Suprapubic skin (tissue), 4 donors: ENCODE measurements around the gene RPTOR. TPM values are rescaled to one million over a fixed set of nuclear protein-coding genes. Genes with fewer than 3 reads are reported as not detected.

Experiments
- DNase-seq, 2 donors: peaks; one replicate each; pipeline ENCODE4 v3.0.0-alpha.2; 2019; ENCODE audit warnings: low spot score in 2 of 2
- H3K27ac ChIP-seq: fragments of 200-600 bp; sonication (generic); one replicate; pipeline ENCODE4 v1.5.1; 2019
- H3K27me3 ChIP-seq: fragments of 200-600 bp; sonication (generic); one replicate; pipeline ENCODE4 v1.5.1; 2019
- H3K36me3 ChIP-seq: fragments of 200-600 bp; sonication (generic); one replicate; pipeline ENCODE4 v1.5.1; 2019
- H3K4me1 ChIP-seq: fragments of 200-600 bp; sonication (generic); one replicate; pipeline ENCODE4 v1.5.1; 2019
- H3K4me3 ChIP-seq: fragments of 200-600 bp; sonication (generic); one replicate; pipeline ENCODE4 v1.5.1; 2019; ENCODE audit warnings: mild to moderate bottlenecking
- H3K9me3 ChIP-seq: fragments of 200-600 bp; sonication (generic); one replicate; pipeline ENCODE4 v1.5.1; 2019
- CTCF ChIP-seq, 2 donors: fragments of 200-600 bp in 1 of 2; fragments of 450-650 bp in 1 of 2; sonication (generic) in 1 of 2; IDR thresholded peaks; one replicate each; pipeline ENCODE4 v1.5.1; 2016 to 2019; ENCODE audit warnings: antibody characterized with exemption in 2 of 2, mild to moderate bottlenecking in 1 of 2, moderate library complexity in 1 of 2
- EP300 ChIP-seq: sonication (generic); formaldehyde crosslinking; IDR thresholded peaks from one replicate; pipeline ENCODE4 v1.6.1; 2017; ENCODE audit warnings: antibody characterized with exemption
- POLR2A ChIP-seq, 2 donors: fragments of 450-650 bp; IDR thresholded peaks; one replicate each; pipeline ENCODE4 v1.6.1; 2017; ENCODE audit warnings: antibody characterized with exemption in 2 of 2, mild to moderate bottlenecking in 2 of 2, moderate library complexity in 2 of 2
- POLR2AphosphoS5 ChIP-seq, 3 donors: sonication (generic); formaldehyde crosslinking; IDR thresholded peaks; one replicate each; pipeline ENCODE4 v1.6.1; 2017; ENCODE audit warnings: antibody characterized with exemption in 3 of 3
- WGBS: methylation state at CpG from one replicate; pipeline ENCODE4 v1.1.5; 2018; 5-methylcytosine and 5-hydroxymethylcytosine counted together
- total RNA-seq, 4 donors: library from RNA; depleted of rRNA; stranded (reverse); fragments of >200 nt; gene quantifications; one replicate each; pipeline ENCODE4 v1.1.0, GENCODE V29; 2016

The RPTOR gene
- total RNA-seq, 4 donors from 2014 or later, result 45.8 to 84.6 (median 53.0) TPM

- WGBS, result 91% methylated on average over 7 of the region's 7 CpGs
- H3K27me3 ChIP-seq, result no peaks in the 10 kb centered on the region
- H3K9me3 ChIP-seq, result no peaks in the 10 kb centered on the region
- H3K27ac ChIP-seq, result no peak overlapping the region
- H3K4me1 ChIP-seq, result peaks cover 15% of the 10 kb centered on the region
- no peak for DNase-seq
- peaks cover 1% of the 10 kb centered on the region for H3K36me3 ChIP-seq
- no peak for TF ChIP-seq CTCF (IDR thresholded peaks at IDR 0.05)
- TF ChIP-seq POLR2AphosphoS5 (IDR thresholded peaks at IDR 0.05), result no peak
- TF ChIP-seq EP300, result no peak
- no peak for TF ChIP-seq POLR2A (IDR thresholded peaks at IDR 0.05)
- no peak overlapping the region for H3K4me3 ChIP-seq
Observed at GRCh38 chr17:80869481-80870145, 325.0 kb downstream of the RPTOR start.

- Histone ChIP-seq H3K4me1 (peaks cover 15% of the 10 kb centered on the region), H3K36me3 (peaks cover 6% of the 10 kb centered on the region), H3K27ac (no peak overlapping the region), H3K9me3 (no peaks in the 10 kb centered on the region), H3K4me3 (no peak overlapping the region), H3K27me3 (no peaks in the 10 kb centered on the region)
- DNase-seq, result no peak
- TF ChIP-seq POLR2AphosphoS5 (IDR thresholded peaks at IDR 0.05), result no peak
- no peak for TF ChIP-seq POLR2A (IDR thresholded peaks at IDR 0.05)
- no peak for TF ChIP-seq CTCF (IDR thresholded peaks at IDR 0.05)
- no peak for TF ChIP-seq EP300
- WGBS, result 81% methylated on average over 8 of the region's 8 CpGs
Observed at GRCh38 chr17:80870401-80870800, 325.8 kb downstream of the RPTOR start.

- no peaks in the 10 kb centered on the region for H3K27me3 ChIP-seq
- no peak overlapping the region for H3K27ac ChIP-seq
- TF ChIP-seq POLR2A (IDR thresholded peaks at IDR 0.05) (no peak), POLR2AphosphoS5 (IDR thresholded peaks at IDR 0.05) (no peak), EP300 (no peak), CTCF (IDR thresholded peaks at IDR 0.05) (no peak)
- 78% methylated on average over 11 of the region's 12 CpGs for WGBS
- peaks cover 15% of the 10 kb centered on the region for H3K4me1 ChIP-seq
- DNase-seq, result no peak
- H3K9me3 ChIP-seq, result no peaks in the 10 kb centered on the region
- H3K4me3 ChIP-seq, result no peak overlapping the region
- H3K36me3 ChIP-seq, result peaks cover 6% of the 10 kb centered on the region
Observed at GRCh38 chr17:80871341-80871740, 326.7 kb downstream of the RPTOR start.

GRCh38 chr17:80872001-80872500 is 327.4 kb downstream of the RPTOR start:
- H3K27me3 ChIP-seq, result no peaks in the 10 kb centered on the region
- no peaks in the 10 kb centered on the region for H3K9me3 ChIP-seq
- no peak overlapping the region for H3K27ac ChIP-seq
- H3K4me3 ChIP-seq, result no peak overlapping the region
- H3K36me3 ChIP-seq, result peaks cover 6% of the 10 kb centered on the region
- DNase-seq, result no peak
- 85% methylated on average over 10 of the region's 14 CpGs for WGBS
- no peak for TF ChIP-seq POLR2AphosphoS5 (IDR thresholded peaks at IDR 0.05)
- TF ChIP-seq CTCF (IDR thresholded peaks at IDR 0.05), result no peak
- no peak for TF ChIP-seq POLR2A (IDR thresholded peaks at IDR 0.05)
- TF ChIP-seq EP300, result no peak
- H3K4me1 ChIP-seq, result peaks cover 15% of the 10 kb centered on the region

- H3K27me3 ChIP-seq, result no peaks in the 10 kb centered on the region
- 72% methylated on average over 17 of the region's 18 CpGs for WGBS
- H3K4me1 ChIP-seq, result peaks cover 15% of the 10 kb centered on the region
- H3K36me3 ChIP-seq, result peaks cover 6% of the 10 kb centered on the region
- H3K27ac ChIP-seq, result no peak overlapping the region
- H3K4me3 ChIP-seq, result no peak overlapping the region
- TF ChIP-seq POLR2AphosphoS5 (IDR thresholded peaks at IDR 0.05) (no peak), POLR2A (IDR thresholded peaks at IDR 0.05) (no peak), EP300 (no peak), CTCF (IDR thresholded peaks at IDR 0.05) (no peak)
- no peaks in the 10 kb centered on the region for H3K9me3 ChIP-seq
- no peak for DNase-seq
Observed at GRCh38 chr17:80872501-80873306, 328.1 kb downstream of the RPTOR start.
